Activated gamma-delta T cell treated with anti-CD3 and anti-CD28 coated beads, Interleukin-2, amount 50 U/mL, for 16 hours (primary cell): ENCODE data around the gene PTGES3.
"Not testable (repeated sequence)": the region's sequence is repeated elsewhere in the genome, so short reads cannot be mapped to it uniquely, and the experiment has no call there.

Experiments used
- DNase-seq: peaks from one replicate; pipeline ENCODE4 v3.0.0-alpha.2; 2020; ENCODE audit warnings: low read depth

Gene PTGES3

DNA sequence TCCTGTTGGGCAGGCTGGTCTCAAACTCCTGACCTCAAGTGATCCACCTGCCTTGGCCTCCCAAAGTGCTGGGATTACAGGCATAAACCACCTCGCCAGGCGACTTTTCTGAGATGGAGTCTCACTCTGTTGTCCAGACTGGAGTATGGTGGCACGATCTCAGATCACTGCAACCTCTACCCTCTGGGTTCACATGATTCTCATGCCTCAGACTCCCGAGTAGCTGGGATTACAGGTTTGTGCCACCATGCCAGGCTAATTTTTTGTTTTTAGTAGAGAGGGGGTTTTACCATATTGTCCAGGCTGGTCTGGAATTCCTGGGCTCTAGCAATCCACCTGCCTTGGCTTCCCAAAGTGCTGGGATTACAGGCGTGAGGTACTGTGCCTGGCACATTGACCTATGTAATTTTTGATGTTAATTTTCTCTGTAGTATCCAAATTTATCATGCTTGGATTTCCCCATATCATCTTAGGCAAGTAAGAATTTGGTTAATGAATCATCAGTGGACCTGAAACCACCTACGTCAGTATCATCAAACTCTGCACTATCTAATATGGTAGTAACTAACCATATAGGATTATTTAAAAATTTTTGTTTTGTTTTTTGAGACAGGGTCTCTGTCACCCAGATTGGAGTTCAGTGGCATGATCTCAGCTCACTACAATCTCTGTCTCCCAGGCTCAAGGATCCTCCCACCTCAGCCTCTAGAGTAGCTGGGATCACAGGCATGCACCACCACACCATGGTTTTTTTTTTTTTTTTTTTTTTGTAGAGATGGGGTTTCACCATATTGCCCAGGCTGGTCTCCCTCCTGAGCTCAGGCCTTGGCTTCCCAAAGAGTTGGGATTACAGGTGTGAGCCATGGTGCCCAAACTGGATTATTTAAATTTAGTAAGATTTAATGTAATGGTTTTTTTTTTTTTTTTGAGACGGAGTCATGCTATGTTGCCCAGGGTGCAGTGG lies 30.4 kb downstream of the PTGES3 start:
- no peak for DNase-seq

GRCh38 chr12:56653781-56654180 lies 34.3 kb downstream of the PTGES3 start:
- not testable (repeated sequence) for DNase-seq

DNA sequence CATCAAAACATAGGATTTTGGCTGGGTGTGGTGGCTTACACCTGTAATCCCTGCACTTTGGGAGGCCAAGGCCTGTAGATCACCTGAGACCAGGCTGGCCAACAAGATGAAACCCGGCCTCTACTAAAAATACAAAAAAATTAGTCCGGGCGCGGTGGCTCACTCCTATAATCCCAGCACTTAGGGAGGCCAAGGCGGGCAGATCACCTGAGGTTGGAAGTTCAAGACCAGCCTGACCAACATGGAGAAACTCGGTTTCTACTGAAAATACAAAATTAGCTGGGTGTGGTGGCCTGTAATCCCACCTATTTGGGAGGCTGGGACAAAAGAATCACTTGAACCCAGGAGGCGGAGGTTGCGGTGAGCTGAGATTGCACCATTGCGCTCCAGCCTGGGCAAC lies 40.1 kb downstream of the PTGES3 start:
- not testable (repeated sequence) for DNase-seq

DNA sequence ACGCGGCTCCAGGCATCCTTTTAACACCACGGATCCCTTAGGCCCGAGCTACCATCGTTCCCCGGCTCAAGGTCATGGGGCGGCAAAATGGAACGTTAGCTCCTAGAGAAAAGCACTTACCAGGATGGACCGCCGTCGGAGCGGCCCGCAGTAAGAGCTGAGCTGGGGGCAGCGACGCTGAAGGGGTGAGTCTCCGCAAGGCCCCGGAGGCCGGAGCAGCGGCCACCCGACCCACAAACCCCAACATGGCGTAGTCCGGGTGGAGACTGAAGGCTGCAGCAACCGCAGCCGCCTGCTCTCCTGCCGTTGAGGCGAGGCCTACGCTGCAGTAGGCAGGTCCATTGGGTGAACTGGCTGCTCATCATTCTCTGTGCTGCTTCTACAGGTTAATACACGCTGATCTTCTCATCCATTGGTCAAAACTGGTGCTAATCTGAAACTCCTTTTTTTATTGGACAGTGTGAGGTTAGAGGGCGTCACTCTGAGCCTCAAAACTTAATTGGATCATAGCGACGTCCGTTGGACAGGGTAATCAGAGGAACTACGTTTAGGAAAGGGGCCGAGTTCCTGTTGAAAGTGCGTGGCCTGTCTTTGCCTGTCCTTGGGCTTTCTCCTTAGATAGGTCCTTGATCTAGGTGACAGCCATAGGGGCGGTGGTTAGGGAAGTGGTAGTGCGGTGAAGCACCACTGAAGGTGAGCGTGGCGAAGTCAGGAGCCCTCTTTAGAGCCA lies 42.2 kb downstream of the PTGES3 start, which contains the start of gene ATP5F1B:
TSS of gene ATP5F1B (minus strand) at position 268 of the 730 bp plus-strand sequence. CDS start at position 247, 21 bp downstream.
- peak; percentile 83 for DNase-seq

DNA sequence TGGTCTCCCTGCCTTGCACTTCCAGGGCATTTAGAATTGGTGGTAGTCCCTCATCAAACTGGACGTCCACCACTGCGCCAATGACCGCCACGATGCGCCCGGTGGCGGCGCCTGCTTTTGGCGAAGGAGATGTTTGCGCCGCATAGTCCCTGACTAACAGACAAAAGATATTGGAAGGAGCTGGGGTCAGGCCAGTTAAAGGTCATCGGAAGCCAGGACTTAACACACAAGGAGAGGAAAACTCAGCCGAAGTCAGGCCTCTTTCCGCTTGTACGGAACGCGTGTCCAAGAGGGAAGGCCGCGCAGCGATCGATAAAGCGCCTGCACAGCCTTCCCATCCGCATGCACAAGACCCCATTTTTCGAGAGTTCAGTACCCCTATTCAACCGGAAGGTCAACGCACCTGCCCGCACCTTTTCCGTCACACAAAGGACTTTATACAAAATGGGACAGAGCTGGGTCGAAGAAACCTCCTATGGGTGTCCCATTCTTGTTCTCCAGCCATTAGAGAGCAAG lies 42.8 kb downstream of the PTGES3 start:
- no peak for DNase-seq

DNA sequence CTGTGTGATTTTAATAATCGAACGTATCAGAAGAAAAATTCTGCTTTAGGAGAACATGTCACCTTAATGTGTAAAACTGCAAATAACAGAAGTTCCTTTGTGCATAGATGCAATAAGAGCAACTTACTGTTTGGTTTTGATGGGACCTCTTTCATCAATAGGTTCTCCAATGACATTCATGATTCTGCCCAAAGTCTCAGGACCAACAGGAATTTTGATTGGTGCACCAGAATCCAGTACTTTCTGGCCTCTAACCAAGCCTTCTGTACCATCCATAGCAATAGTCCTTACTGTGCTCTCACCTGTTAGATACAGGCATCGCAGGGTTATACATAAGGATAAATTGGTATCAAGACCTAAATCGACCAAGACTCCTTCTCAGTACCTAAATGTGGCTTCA lies 43.4 kb downstream of the PTGES3 start:
- DNase-seq: no peak

GRCh38 chr12:56641219-56641618 lies 46.9 kb downstream of the PTGES3 start:
- DNase-seq: no peak

DNA sequence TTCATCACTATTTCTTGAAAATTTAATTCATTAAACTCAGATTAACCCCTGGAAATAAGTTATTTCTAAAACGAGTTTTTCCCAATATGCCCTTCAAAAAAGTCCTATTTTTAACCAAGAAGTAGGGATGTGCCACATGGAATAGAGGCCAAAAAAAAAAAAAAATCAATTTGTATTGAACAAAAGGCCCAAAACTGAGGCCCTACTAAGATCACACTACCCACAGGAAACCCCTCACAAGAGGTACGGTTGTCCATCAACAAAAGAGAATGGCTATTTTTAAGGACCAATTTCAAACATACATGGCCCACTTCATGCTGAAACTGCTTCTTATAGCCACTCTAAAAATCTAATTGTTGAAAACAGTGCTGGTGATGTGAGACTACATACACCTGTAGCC lies 50.5 kb downstream of the PTGES3 start:
- no peak for DNase-seq

DNA sequence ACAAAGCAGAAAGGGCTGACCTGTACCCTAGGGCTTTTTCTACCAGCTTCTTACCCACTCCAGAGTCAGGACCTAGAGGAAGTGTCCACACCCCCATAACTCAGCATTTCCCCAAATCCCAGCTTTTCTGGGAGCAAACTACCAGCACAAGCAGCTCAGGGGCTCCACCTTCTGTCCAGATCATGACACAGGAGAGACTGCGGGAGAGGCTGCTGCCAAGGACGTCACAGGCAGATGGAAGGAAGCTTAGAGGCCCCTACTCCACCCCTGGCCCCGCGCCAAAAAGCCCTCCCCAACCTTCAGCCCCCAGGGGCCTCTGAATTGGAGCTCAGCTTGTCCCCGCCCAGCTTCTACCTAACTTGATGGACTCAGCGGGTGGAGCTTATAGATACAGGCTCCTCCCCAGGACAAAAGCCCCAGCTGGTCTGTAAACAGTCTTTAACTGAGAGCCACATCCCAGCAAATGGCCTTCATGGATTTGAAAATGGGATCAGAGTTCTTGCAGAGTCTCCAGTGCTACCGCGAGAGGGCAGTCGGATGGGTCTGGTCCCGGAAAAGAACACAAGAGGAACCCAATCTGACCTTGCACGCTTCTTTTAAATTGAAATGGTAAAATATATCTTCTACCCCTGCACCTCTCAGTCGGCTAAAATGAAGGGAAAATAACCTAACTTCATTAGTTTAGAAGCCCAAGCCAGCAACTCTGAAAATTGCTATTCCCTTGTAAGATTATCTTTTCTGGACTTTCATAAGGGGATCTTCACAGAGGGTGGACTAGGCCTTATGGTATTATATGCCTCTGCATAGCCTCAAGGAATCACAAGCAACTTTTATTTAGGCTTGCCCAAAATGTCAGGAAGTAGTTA lies 51.2 kb downstream of the PTGES3 start:
- peak; percentile 87 for DNase-seq

DNA sequence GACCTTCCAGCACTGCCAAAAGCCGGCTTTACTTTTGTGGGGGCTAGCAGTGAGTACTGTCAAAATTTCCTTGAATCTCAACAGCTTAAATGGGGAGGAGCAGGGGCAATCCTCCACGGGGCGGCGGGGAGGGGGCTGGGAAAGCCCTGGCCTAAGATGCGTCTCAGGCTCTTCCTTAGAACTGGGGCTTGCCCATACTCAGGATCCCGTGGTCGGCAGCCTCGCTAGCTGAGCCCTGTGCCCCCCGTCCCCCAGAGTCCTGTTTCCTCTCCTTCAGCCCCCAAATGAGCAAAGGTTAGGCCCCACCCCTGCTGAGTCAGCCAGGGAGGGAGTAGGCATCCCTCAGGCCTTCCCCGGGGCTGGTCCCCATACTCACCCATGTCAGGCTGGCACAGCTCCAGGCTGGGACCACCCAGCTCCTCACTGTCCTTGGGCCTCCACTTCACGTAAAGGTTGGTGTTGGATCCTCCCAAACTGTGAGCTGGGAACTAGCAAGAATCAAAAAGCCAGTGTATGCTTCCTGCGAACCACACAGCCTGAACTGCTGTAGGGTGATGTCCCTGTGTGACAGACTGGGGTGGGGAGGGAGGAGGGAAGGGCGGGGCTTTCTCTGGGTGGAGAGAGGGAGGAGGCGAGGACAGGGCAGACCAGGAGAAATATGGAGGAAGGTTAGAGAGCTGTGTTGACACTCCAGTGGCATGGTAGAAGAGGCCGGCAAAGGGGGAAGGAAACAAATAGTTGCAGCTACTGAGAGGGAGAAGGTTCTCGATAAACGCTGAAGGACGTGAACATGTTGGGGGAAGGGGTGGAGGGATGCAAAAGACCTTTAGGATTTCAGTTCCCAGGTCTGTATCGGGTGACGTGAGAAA lies 52.0 kb downstream of the PTGES3 start:
- DNase-seq: peak; percentile 70

GRCh38 chr12:56634837-56635791 lies 53.0 kb downstream of the PTGES3 start:
- peak; percentile 49 for DNase-seq

DNA sequence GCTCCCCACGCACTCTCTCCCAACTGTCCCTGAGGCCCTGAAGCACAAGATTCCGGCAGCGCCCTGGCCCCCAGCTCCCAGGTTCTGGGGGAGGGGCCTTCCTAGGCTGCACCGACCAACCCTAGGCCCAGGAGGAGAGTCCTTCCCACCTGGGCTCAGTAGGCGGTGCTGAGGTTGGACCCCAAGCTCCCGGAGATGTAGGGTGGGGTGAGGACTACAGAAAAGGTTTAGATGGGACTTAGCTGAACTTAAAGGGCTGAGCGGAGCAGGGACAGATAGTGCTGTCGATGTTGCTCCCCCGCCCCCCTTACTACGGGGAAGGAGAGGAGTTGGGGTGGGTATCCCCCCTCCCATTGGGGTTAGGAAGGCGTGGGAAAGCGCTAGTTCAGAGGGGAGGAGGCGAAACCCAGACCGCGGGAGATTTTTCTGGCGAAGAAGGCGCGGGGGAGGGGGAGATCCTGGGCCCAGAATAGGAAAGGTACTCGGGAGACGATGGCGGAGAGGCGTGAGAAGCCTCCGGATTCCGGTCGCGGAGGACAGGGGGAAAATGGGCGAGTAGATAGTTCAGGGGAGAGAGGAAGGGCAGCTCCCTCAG lies 53.7 kb downstream of the PTGES3 start:
- no peak for DNase-seq

DNA sequence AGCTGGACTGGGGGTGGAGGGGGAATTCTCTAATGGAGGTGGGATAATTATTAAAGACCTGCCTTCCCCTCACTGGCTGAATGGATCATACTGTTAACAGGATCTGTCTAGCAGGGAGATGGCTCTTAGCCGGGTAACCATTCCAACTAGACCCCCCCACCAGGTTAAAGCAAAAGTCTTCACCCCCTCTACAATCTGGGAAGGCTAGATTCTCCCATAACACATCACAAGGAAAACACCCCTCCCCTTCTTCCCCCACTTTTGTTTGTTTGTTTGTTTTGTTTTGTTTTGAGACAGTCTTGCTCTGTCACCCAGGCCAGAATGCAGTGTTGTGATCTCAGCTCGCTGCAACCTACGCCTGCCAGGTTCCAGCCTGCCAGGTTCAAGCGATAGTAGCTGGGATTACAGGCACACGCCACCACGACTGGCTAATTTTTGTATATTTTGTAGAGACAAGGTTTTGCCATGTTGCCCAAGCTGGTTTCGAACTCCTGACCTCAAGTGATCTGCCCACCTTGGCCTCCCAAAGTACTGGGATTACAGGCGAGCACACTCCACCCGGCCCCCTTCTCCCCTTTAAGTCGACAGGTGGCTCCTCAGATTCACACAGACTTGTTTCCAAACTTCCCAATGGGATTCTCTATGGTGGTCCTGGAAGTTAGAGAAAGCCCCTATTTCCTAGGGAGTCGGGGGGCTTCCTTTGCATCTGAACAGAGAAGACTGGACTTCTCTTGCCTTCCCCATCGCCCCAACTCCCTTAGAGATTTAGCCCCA lies 54.4 kb downstream of the PTGES3 start:
- no peak for DNase-seq

- no peak for DNase-seq
Measured at GRCh38 chr12:56632701-56633467, 55.2 kb downstream of the PTGES3 start.

DNA sequence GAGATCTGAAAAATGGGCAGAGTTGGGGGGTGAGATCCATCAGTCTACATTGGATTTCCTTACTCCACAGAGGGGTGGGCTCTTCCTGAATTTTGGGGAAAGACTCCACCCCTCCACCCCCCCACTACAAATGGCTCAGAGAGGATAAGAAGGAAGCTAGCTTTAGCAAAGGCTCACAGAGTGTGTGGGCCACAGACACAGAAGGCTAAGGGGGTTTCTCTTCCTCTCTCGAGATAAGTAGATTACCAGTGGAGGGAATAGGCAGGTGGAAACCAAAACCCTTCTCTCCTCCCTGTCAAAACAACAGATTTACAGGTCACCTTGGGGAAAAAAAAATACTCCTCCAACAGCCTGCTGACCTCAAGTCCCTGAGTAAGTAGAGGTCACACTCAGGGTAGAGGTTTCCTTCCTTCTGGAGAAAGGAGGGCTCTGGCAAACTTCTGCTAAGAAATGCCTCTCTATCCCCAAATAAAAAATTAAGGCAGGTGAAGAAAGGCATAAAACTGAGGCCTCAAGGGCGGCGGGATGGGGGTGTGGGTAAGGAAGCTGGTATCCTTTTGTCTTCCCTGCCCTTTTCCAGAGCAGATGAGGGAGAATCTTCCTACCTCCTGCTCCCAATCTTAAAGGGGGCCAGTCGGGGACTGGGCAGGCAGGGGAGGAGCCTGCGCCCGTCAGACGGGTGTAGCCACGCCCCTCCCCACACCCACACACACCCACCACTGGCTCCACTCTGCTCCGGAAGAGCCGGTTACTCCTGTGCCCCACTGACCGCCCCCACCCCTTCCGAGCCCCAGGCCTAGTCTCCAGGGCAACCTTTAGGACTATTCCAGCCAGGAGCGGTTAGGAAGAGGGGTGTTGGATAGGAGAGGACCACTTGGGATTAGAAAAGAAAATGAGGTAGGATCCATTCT lies 56.0 kb downstream of the PTGES3 start:
- no peak for DNase-seq

- peak; percentile 76 for DNase-seq
Measured at GRCh38 chr12:56630180-56630632, 57.9 kb downstream of the PTGES3 start, which contains the start of gene BAZ2A. BAZ2A (minus strand) TSS chr12:56630326; CDS start chr12:56617530, 12,796 bp downstream.
